Omental fat pad (tissue), 4 donors: ENCODE measurements around the gene ACVR1B. TPM values are rescaled to one million over a fixed set of nuclear protein-coding genes. Genes with fewer than 3 reads are reported as not detected.

Experiments used
- ATAC-seq: fragments of 150-250 bp; one replicate; pipeline ENCODE4 v1.9.1; 2016; ENCODE audit warnings: mild to moderate bottlenecking, moderate library complexity; ENCODE audit not compliant: low FRiP score
- DNase-seq: peaks from one replicate; pipeline ENCODE4 v3.0.0-alpha.2; 2019; ENCODE audit warnings: low spot score
- CTCF ChIP-seq, 3 donors: fragments of 450-650 bp; IDR thresholded peaks; one replicate each; pipeline ENCODE4 v1.5.1; 2016 to 2017; ENCODE audit warnings: antibody characterized with exemption in 3 of 3, mild to moderate bottlenecking in 3 of 3, moderate library complexity in 2 of 3
- total RNA-seq, 4 donors: library from RNA; depleted of rRNA; stranded (reverse); fragments of >200 nt; gene quantifications; one replicate each; pipeline ENCODE4 v1.1.0, GENCODE V29; 2016

The ACVR1B gene
- total RNA-seq, 4 donors from 2014 or later = 15.9 to 42.2 (median 20.5) TPM

- ATAC-seq (no peak), DNase-seq (no peak)
- no peak for TF ChIP-seq CTCF (IDR thresholded peaks at IDR 0.05)
Measured at GRCh38 chr12:51925346-51926063, 26.0 kb upstream of the ACVR1B start.

- no peak for DNase-seq
- no peak for ATAC-seq
- no peak for TF ChIP-seq CTCF (IDR thresholded peaks at IDR 0.05)
Measured at GRCh38 chr12:51926064-51926632, 25.4 kb upstream of the ACVR1B start.

- DNase-seq (no peak), ATAC-seq (no peak)
- TF ChIP-seq CTCF (IDR thresholded peaks at IDR 0.05) = no peak
Measured at GRCh38 chr12:51926718-51927117, 24.8 kb upstream of the ACVR1B start.

- DNase-seq (no peak), ATAC-seq (no peak)
- no peak for TF ChIP-seq CTCF (IDR thresholded peaks at IDR 0.05)
Measured at GRCh38 chr12:51932218-51933076, 19.1 kb upstream of the ACVR1B start.

GRCh38 chr12:51934080-51934479, 17.4 kb upstream of the ACVR1B start:
- no peak for TF ChIP-seq CTCF (IDR thresholded peaks at IDR 0.05)
- ATAC-seq = no peak
- DNase-seq = no peak

- DNase-seq = no peak
- TF ChIP-seq CTCF (IDR thresholded peaks at IDR 0.05) = no peak
- no peak for ATAC-seq
Measured at GRCh38 chr12:51937926-51938325, 13.6 kb upstream of the ACVR1B start.
